ENCODE measurements around the gene ABCA8. TPM values are rescaled to one million over a fixed set of nuclear protein-coding genes. Genes with fewer than 3 reads are reported as not detected.
"Not testable (repeated sequence)": the region's sequence is repeated elsewhere in the genome, so short reads cannot be mapped to it uniquely, and the experiment has no call there.

ABCA8 gene
- total RNA-seq, 1 donor from 2014 or later = 2.6 TPM

DNA sequence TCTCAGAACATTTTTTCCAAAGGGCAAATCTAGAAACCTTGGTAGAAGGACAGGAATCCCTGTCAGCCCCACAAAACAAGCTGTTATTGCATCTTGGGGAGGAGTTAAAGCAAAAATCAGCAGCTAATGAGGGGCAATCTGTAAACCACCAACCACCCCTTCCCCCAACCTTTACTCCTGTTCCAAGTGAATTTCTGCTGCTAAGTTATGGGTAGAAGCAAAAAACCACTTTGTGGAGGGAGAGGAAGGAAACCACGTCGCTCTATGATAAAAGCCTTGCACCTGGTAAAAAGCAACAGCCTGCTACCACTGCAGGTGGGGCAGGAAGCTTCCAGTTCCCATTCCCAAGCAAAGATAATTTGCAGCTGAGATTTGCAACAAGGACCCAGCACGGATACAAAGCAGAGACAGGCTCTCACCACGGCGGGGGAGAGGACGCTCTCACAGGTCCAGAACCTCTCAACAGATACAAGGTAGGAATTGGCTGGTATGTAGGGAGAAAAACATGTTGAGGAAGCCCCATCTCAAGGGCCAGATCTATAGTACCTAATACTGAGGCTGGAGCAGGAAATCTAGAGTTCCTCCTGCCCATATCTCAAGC, 10.7 kb downstream of the ABCA8 start:
- no peak for DNase-seq (ENCODE audit: low spot score in 2 of 2, unreplicated experiment in 2 of 2)
- no peak overlapping the region for H3K27ac Mint-ChIP-seq

DNA sequence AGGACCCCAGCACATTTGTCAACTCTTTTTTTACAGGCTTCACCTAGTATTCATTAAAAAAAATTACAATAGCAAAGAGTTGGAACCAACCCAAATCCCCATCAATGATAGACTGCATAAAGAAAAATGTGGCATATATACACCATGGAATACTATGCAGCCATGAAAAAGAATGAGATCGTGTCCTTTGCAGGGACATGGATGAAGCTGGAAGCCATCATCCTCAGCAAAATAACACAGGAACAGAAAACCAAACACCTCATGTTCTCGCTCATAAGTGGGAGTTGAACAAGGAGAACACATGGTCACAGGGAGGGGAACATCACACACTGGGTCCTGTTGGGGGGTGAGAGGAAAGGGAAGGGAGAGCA, 11.4 kb downstream of the ABCA8 start:
- not testable (repeated sequence) for H3K9me3 Mint-ChIP-seq; H3K27ac Mint-ChIP-seq; H3K4me3 Mint-ChIP-seq; H3K4me1 Mint-ChIP-seq; DNase-seq (ENCODE audit: low spot score in 2 of 2, unreplicated experiment in 2 of 2); H3K36me3 Mint-ChIP-seq
- peaks cover 25% of the 10 kb centered on the region for H3K27me3 Mint-ChIP-seq (ENCODE audit: low read depth)

More for the DNA sequence above, 10.7 kb downstream of the ABCA8 start:
- Mint-ChIP-seq H3K4me1 (no peaks in the 10 kb centered on the region), H3K9me3 (no peaks in the 10 kb centered on the region), H3K36me3 (no peaks in the 10 kb centered on the region), H3K4me3 (no peak overlapping the region), H3K27me3 (ENCODE audit: low read depth) (peaks cover 24% of the 10 kb centered on the region)
- TF ChIP-seq, protein P1, sequence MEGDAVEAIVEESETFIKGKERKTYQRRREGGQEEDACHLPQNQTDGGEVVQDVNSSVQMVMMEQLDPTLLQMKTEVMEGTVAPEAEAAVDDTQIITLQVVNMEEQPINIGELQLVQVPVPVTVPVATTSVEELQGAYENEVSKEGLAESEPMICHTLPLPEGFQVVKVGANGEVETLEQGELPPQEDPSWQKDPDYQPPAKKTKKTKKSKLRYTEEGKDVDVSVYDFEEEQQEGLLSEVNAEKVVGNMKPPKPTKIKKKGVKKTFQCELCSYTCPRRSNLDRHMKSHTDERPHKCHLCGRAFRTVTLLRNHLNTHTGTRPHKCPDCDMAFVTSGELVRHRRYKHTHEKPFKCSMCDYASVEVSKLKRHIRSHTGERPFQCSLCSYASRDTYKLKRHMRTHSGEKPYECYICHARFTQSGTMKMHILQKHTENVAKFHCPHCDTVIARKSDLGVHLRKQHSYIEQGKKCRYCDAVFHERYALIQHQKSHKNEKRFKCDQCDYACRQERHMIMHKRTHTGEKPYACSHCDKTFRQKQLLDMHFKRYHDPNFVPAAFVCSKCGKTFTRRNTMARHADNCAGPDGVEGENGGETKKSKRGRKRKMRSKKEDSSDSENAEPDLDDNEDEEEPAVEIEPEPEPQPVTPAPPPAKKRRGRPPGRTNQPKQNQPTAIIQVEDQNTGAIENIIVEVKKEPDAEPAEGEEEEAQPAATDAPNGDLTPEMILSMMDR (IDR thresholded peaks at IDR 0.05; ENCODE audit: unreplicated experiment) = no peak

DNA sequence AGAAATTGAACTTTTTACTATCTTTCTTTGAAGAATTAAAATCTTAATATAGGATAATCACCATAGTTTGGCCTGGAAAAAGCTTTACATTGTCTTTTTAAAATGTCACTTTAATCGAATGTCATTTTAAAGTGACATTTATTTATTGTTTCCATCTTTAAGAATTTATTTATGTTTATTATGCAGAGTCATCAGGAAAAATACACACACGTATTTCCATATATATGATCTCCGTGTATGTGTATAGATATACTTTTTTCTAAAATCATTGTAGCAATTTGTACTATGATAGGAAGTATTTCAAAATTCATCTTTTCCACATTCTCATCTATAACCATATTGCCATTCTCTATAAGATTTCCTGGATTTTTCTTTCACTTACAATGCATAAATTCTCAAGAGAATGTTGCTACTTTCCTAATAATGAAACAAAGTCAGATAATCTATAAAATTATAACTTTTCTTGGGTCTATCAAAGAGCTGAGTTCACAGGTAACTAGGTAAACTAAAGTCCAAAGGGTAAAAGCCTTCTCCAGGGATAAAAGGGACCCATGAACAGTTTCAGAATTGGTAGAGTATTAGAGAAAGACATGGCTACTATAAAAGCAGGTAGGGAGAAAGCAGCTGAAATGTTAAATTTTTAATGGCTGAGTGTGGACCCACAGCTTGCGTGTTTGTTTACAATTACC, 11.9 kb downstream of the ABCA8 start:
- Mint-ChIP-seq H3K9me3 (no peaks in the 10 kb centered on the region), H3K27ac (no peak overlapping the region), H3K4me1 (no peaks in the 10 kb centered on the region), H3K4me3 (no peak overlapping the region), H3K36me3 (no peaks in the 10 kb centered on the region), H3K27me3 (ENCODE audit: low read depth) (peaks cover 25% of the 10 kb centered on the region)
- TF ChIP-seq, protein P1 (IDR thresholded peaks at IDR 0.05; ENCODE audit: unreplicated experiment) = no peak
- DNase-seq (ENCODE audit: low spot score in 2 of 2, unreplicated experiment in 2 of 2) = no peak

DNA sequence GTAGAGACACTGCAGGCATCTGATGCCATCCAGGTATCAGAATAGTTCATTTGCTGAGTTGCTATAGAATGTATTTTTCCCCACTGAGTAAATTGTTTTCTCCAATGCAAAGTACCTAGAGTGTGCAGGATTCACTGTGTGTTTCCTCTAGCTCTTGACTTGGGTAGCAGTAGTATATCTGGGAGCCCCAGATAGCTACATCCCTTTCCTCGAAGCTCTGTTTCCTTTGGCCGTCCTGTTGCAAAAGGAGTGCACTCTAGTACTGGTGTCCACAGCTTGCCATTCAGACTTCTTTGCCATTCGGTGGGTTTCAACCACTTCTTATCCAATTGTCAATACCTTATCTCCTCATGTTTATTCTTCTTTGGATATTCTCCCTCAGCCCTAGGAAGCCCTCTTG, 12.8 kb downstream of the ABCA8 start:
- H3K4me3 Mint-ChIP-seq = no peak overlapping the region
- no peaks in the 10 kb centered on the region for H3K9me3 Mint-ChIP-seq
- H3K27me3 Mint-ChIP-seq (ENCODE audit: low read depth) = peaks cover 28% of the 10 kb centered on the region
- no peaks in the 10 kb centered on the region for H3K4me1 Mint-ChIP-seq
- no peak overlapping the region for H3K27ac Mint-ChIP-seq
- TF ChIP-seq, protein P1 (IDR thresholded peaks at IDR 0.05; ENCODE audit: unreplicated experiment) = no peak
- no peaks in the 10 kb centered on the region for H3K36me3 Mint-ChIP-seq
- no peak for DNase-seq (ENCODE audit: low spot score in 2 of 2, unreplicated experiment in 2 of 2)

DNA sequence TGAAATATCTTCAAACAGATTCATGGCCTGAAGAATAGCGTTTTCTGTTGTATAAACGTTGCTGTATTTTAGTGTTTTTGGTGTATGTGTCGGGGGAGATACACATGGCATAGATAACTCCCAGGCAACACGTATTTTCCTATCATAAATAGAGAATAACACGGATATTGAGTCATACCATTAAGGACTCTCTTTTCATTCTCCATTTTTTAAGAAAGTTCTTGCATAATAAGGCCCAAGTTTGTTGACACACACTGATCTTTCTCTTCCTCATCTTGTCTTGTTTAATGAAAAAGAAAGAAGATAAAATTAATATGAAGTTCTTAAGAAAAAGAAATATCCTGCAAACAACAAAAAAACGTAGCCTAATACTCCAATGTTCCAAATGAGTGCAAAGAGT, 13.4 kb downstream of the ABCA8 start:
- Mint-ChIP-seq H3K36me3 (no peaks in the 10 kb centered on the region), H3K4me1 (no peaks in the 10 kb centered on the region)
- TF ChIP-seq, protein P1 (IDR thresholded peaks at IDR 0.05; ENCODE audit: unreplicated experiment) = no peak

DNA sequence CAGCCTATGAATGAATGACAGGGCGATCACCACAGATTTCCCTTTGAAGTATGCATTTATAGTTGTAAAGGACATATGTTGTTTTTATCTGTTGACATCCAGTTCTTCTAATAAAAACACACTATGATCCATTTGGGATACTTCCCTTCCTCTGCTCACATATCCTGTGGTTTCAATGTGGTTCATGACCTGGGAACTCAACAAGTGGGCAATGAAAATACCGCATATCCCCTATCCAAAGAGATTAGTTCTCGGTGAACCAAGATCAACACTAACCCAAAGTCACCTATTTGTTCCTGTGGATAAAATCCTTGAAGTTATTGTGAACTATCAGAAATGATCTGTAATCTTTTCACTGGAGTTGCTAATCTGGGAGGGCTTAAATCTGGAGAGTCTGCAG, 16.0 kb downstream of the ABCA8 start:
- H3K27me3 Mint-ChIP-seq (ENCODE audit: low read depth) = peaks cover 37% of the 10 kb centered on the region
- no peaks in the 10 kb centered on the region for H3K4me1 Mint-ChIP-seq
- no peaks in the 10 kb centered on the region for H3K36me3 Mint-ChIP-seq
- TF ChIP-seq, protein P1 (IDR thresholded peaks at IDR 0.05; ENCODE audit: unreplicated experiment) = no peak
- no peak for DNase-seq (ENCODE audit: low spot score in 2 of 2, unreplicated experiment in 2 of 2)
- no peak overlapping the region for H3K4me3 Mint-ChIP-seq
- peaks cover 8% of the 10 kb centered on the region for H3K9me3 Mint-ChIP-seq
- H3K27ac Mint-ChIP-seq = no peak overlapping the region

More for the DNA sequence above, 13.4 kb downstream of the ABCA8 start:
- Mint-ChIP-seq H3K4me3 (no peak overlapping the region), H3K27me3 (ENCODE audit: low read depth) (peaks cover 31% of the 10 kb centered on the region), H3K9me3 (no peaks in the 10 kb centered on the region), H3K27ac (no peak overlapping the region)
- DNase-seq (ENCODE audit: low spot score in 2 of 2, unreplicated experiment in 2 of 2) = no peak
